D721Med (cell line): Measurements from ENCODE around the gene DACH1.
"Not testable (repeated sequence)": the region's sequence is repeated elsewhere in the genome, so short reads cannot be mapped to it uniquely, and the experiment has no call there.

Experiments used
- DNase-seq: peaks from one replicate; pipeline ENCODE4 v3.0.0; 2011; ENCODE audit warnings: low spot score; ENCODE audit not compliant: insufficient read length
- FAIRE-seq: peaks from 2 replicates; lab custom pipeline; 2011; peaks lifted over from hg19 to GRCh38; lab: Jason Lieb, UNC
- CTCF ChIP-seq: IDR thresholded peaks from 2 replicates; pipeline ENCODE4 v1.5.1; 2012; ENCODE audit warnings: mild to moderate bottlenecking, control low read depth; ENCODE audit not compliant: insufficient read depth; ENCODE audit errors: missing control alignments

Gene DACH1

GRCh38 chr13:71851498-71852409, 15.2 kb downstream of the DACH1 start:
- DNase-seq (no peak), FAIRE-seq (peak; percentile 77)
- no peak for TF ChIP-seq CTCF

GRCh38 chr13:71842003-71842402, 25.0 kb downstream of the DACH1 start:
- no peak for TF ChIP-seq CTCF
- FAIRE-seq, result no peak

GRCh38 chr13:71838842-71839241, 28.2 kb downstream of the DACH1 start:
- no peak for TF ChIP-seq CTCF
- FAIRE-seq (no peak), DNase-seq (no peak)

More at GRCh38 chr13:71842003-71842402, 25.0 kb downstream of the DACH1 start:
- DNase-seq, result no peak

GRCh38 chr13:71837582-71837981, 29.4 kb downstream of the DACH1 start:
- not testable (repeated sequence) for DNase-seq, FAIRE-seq

- no peak for TF ChIP-seq CTCF
- FAIRE-seq (no peak), DNase-seq (no peak)
Measured at GRCh38 chr13:71831716-71832115, 35.3 kb downstream of the DACH1 start.

GRCh38 chr13:71830736-71831135, 36.3 kb downstream of the DACH1 start:
- FAIRE-seq, result peak; percentile 29
- no peak for TF ChIP-seq CTCF
- no peak for DNase-seq

GRCh38 chr13:71830323-71830722, 36.7 kb downstream of the DACH1 start:
- DNase-seq (no peak), FAIRE-seq (peak; percentile 67)
- TF ChIP-seq CTCF, result no peak
